Pons (tissue), 1 donor: ENCODE measurements around the gene DENND1A.

Experiments
- DNase-seq: peaks from one replicate; pipeline ENCODE4 v3.0.0-alpha.2; 2016; ENCODE audit warnings: low spot score

The DENND1A gene

GRCh38 chr9:123584202-123585176 is 345.4 kb downstream of the DENND1A start:
- no peak for DNase-seq

DNA sequence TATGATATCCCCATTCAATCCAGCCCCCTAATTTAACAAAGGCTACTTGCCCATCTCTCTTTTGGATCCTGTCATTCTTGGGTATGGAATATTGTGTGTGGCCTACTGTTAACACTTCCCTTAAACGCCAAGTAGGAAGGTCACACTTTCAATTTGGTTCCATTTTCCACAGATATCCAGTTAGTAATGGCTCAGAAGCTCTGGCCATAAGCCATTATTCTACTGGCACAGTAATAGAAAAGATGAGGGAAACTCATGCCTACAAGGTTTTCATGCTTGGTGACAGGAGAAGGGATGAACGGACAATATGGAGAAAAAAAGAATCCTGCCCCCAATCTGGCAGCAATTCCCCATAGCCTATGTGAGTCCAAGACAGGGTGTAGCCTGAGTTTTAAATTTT is 346.3 kb downstream of the DENND1A start:
- no peak for DNase-seq

GRCh38 chr9:123571240-123571639 is 358.7 kb downstream of the DENND1A start:
- no peak for DNase-seq

DNA sequence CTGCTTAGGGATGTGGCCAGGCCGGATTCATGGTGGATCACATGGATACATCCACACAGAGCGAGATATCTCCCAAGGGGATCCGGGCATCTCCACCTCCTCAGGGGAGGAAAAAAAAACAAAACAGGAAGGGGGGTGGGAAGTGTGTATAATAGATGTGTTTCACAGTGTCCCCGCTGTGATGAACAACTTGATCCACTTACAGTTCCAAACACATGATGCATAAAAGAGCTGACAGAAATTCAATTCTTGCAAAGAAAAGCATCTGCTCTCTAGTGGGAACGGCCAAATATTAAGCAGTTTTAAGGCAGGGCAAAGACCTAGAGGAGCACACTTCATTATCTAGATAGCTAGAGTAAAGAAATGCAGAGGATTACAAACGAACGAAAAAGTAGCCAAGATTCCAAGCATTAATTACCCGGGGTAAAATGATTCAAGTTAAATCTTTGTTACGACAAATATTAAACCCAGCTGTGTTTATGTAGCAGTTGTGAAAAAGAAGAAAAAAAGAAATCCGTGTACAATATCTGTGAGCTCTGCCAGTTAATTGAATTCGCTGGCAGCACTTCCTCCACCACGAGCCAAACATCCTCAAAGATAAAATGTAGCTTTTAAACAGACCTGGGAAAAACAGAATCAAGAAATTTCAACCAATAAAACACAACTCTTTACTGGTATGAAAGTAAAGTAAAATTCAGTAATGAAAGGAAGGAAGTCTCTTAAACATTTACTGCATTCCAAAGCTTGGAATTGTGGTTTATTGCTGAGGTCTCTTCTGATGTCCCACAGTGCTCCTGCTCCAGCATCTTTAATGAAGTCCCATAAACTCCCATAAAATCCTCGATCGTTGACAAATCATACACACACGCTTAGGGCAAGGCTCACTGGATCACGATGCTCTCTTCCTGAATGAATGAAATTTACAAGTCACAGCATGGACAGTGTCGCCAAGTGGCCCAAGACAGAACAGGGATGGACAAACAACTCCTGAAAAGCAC is 360.9 kb downstream of the DENND1A start:
- DNase-seq: peak; percentile 11

GRCh38 chr9:123567013-123567412 is 362.9 kb downstream of the DENND1A start:
- no peak for DNase-seq

GRCh38 chr9:123564652-123565051 is 365.3 kb downstream of the DENND1A start:
- no peak for DNase-seq

DNA sequence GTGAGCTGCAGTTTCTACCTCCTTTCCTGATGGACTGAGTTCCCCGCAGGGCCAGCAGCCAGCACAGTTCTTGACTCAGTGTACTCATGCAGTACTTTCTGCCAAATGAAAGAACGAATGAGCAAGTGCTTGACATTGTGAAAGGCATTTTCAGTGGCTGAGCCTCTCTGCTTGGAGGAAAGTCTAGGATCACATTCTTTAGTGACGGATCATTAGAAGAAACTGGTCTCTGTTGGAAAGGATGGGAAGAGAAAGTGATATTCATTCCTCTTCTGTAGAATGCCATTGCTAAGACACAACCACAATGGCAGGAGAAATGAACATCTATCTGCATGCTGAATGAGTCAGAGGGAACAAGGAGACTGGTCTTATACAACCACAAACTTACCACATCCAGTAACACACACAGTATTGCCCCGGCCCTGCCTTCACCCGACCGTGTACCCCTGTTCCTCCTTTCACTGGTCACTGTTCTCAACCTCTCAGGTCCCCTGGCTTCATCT is 367.0 kb downstream of the DENND1A start:
- DNase-seq: peak; percentile 69

DNA sequence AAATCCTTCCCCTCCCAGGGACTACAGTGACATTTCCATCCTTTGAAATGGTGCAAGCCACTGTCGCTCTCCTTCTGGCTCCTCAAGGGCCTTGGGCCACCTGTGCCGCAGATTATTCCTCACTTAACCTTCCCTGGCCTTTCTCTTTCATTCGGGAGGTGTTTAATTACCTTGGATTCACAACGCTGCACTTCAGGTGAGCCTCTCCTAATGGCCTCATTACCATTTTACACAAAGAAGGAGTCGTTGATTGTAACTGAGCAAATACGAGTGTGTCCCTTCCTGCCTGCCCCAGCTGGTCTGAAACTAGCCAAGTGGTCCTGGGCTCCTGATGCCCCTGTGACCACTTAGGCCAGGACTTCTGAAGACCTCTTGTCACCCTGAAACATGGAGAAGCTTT is 368.9 kb downstream of the DENND1A start:
- DNase-seq: no peak

GRCh38 chr9:123556464-123557435 is 373.2 kb downstream of the DENND1A start:
- no peak for DNase-seq

- no peak for DNase-seq
Measured at GRCh38 chr9:123555646-123556045, 374.3 kb downstream of the DENND1A start.

- DNase-seq: no peak
Measured at GRCh38 chr9:123552530-123552929, 377.4 kb downstream of the DENND1A start.

- no peak for DNase-seq
Measured at GRCh38 chr9:123551734-123552133, 378.2 kb downstream of the DENND1A start.

- no peak for DNase-seq
Measured at GRCh38 chr9:123550797-123551196, 379.1 kb downstream of the DENND1A start.

GRCh38 chr9:123550012-123550411 is 379.9 kb downstream of the DENND1A start:
- no peak for DNase-seq

- DNase-seq: peak; percentile 37
Measured at GRCh38 chr9:123548741-123549545, 381.0 kb downstream of the DENND1A start.

- DNase-seq: peak; percentile 48
Measured at GRCh38 chr9:123544007-123544827, 385.7 kb downstream of the DENND1A start.

- no peak for DNase-seq
Measured at GRCh38 chr9:123543492-123543891, 386.4 kb downstream of the DENND1A start.

- DNase-seq: no peak
Measured at GRCh38 chr9:123542435-123543225, 387.3 kb downstream of the DENND1A start.
